Measurements from ENCODE around the gene BIRC5.

Gene BIRC5

GRCh38 chr17:78224231-78225087 is 10.4 kb downstream of the BIRC5 start:
- no peak for DNase-seq
- TF ChIP-seq CTCF (IDR thresholded peaks at IDR 0.05; ENCODE audit: low read depth, low read length, missing control alignments) = no peak
- no peaks in the 10 kb centered on the region for H3K36me3 ChIP-seq (replicated peaks)
- no peak overlapping the region for H3K27ac ChIP-seq
- no peaks in the 10 kb centered on the region for H3K27me3 ChIP-seq (replicated peaks)
- no peak overlapping the region for H3K4me3 ChIP-seq (ENCODE audit: low read depth, low read length)
- in situ Hi-C loops (cut with HindIII; ENCODE audit: low pct_ligation_motif_present, low sequenced_read_pairs) = no loop called here

GRCh38 chr17:78225088-78225865 is 11.2 kb downstream of the BIRC5 start:
- no peak overlapping the region for H3K4me3 ChIP-seq (ENCODE audit: low read depth, low read length)
- H3K27ac ChIP-seq = no peak overlapping the region
- TF ChIP-seq CTCF (IDR thresholded peaks at IDR 0.05; ENCODE audit: low read depth, low read length, missing control alignments) = no peak
- no peak for DNase-seq
- no peaks in the 10 kb centered on the region for H3K36me3 ChIP-seq (replicated peaks)
- in situ Hi-C loops (cut with HindIII; ENCODE audit: low pct_ligation_motif_present, low sequenced_read_pairs) = no loop called here
- peaks cover 3% of the 10 kb centered on the region for H3K27me3 ChIP-seq (replicated peaks)

- Histone ChIP-seq H3K27me3 (replicated peaks) (peaks cover 13% of the 10 kb centered on the region), H3K27ac (no peak overlapping the region), H3K36me3 (replicated peaks) (no peaks in the 10 kb centered on the region), H3K4me3 (ENCODE audit: low read depth, low read length) (no peak overlapping the region)
- in situ Hi-C loops (cut with HindIII; ENCODE audit: low pct_ligation_motif_present, low sequenced_read_pairs) = no loop called here
- no peak for DNase-seq
- TF ChIP-seq CTCF (IDR thresholded peaks at IDR 0.05; ENCODE audit: low read depth, low read length, missing control alignments) = no peak
Measured at GRCh38 chr17:78226055-78226758, 12.2 kb downstream of the BIRC5 start.

- in situ Hi-C loops (cut with HindIII; ENCODE audit: low pct_ligation_motif_present, low sequenced_read_pairs) = no loop called here
- no peak overlapping the region for H3K4me3 ChIP-seq (ENCODE audit: low read depth, low read length)
- DNase-seq = no peak
- no peak overlapping the region for H3K27ac ChIP-seq
- TF ChIP-seq CTCF (IDR thresholded peaks at IDR 0.05; ENCODE audit: low read depth, low read length, missing control alignments) = no peak
- peaks cover 17% of the 10 kb centered on the region for H3K27me3 ChIP-seq (replicated peaks)
- H3K36me3 ChIP-seq (replicated peaks) = no peaks in the 10 kb centered on the region
Measured at GRCh38 chr17:78226759-78227454, 12.9 kb downstream of the BIRC5 start.

GRCh38 chr17:78227455-78227916 is 13.4 kb downstream of the BIRC5 start:
- peaks cover 23% of the 10 kb centered on the region for H3K27me3 ChIP-seq (replicated peaks)
- no peak overlapping the region for H3K27ac ChIP-seq
- in situ Hi-C loops (cut with HindIII; ENCODE audit: low pct_ligation_motif_present, low sequenced_read_pairs) = no loop called here
- TF ChIP-seq CTCF (IDR thresholded peaks at IDR 0.05; ENCODE audit: low read depth, low read length, missing control alignments) = no peak
- no peaks in the 10 kb centered on the region for H3K36me3 ChIP-seq (replicated peaks)
- DNase-seq = no peak
- no peak overlapping the region for H3K4me3 ChIP-seq (ENCODE audit: low read depth, low read length)

Data from brain microvascular endothelial cell (primary cell).